ENCODE measurements around the gene LHFPL6. TPM values are rescaled to one million over a fixed set of nuclear protein-coding genes. Genes with fewer than 3 reads are reported as not detected.

The LHFPL6 gene
- polyA plus RNA-seq, 3 donors, result 0.14 to 0.59 (median 0.46) TPM

GRCh38 chr13:39559847-39560246 is 43.1 kb downstream of the LHFPL6 start:
- Mint-ChIP-seq H3K27ac (no peak overlapping the region), H3K27me3 (ENCODE audit: low read depth in 3 of 3) (peaks cover 0 to 3% (median 3%) of the 10 kb centered on the region in 3 donors), H3K36me3 (no peaks in the 10 kb centered on the region), H3K4me1 (no peaks in the 10 kb centered on the region), H3K4me3 (no peak overlapping the region), H3K9me3 (peaks cover 1 to 15% (median 9%) of the 10 kb centered on the region in 7 donors)
- Histone ChIP-seq H3K4me2 (replicated peaks; ENCODE audit: extremely low read depth, low read length, poor library complexity, severe bottlenecking) (no peak overlapping the region), H3K27me3 (ENCODE audit: control insufficient read depth in 2 of 2, insufficient read depth in 2 of 2, low read length in 2 of 2) (no peaks in the 10 kb centered on the region), H2AFZ (ENCODE audit: insufficient read depth, low read depth, low read length, poor library complexity, severe bottlenecking) (no peak overlapping the region), H3K36me3 (replicated peaks in 1 of 2; ENCODE audit: control insufficient read depth in 1 of 2, insufficient read depth in 2 of 2, low read length in 2 of 2) (no peaks in the 10 kb centered on the region), H3K9ac (ENCODE audit: insufficient read depth, low read length, poor library complexity, severe bottlenecking) (no peak overlapping the region), H3K4me3 (replicated peaks in 1 of 3; ENCODE audit: low read depth in 2 of 3, low read length in 3 of 3) (no peak overlapping the region), H3K27ac (ENCODE audit: low read depth in 1 of 2, low read length in 2 of 2) (no peak overlapping the region), H3K9me3 (replicated peaks in 1 of 2; ENCODE audit: control insufficient read depth in 1 of 2, insufficient read depth in 1 of 2, low read length in 2 of 2) (peaks cover 0 to 7% of the 10 kb centered on the region in 2 donors), H3K4me1 (ENCODE audit: control insufficient read depth in 1 of 2, insufficient read depth in 2 of 2, low read length in 2 of 2) (no peaks in the 10 kb centered on the region), H4K20me1 (ENCODE audit: insufficient read depth, low read length) (no peaks in the 10 kb centered on the region), H3K79me2 (ENCODE audit: insufficient read depth, low read length) (no peaks in the 10 kb centered on the region)
- 100% methylated on average over 1 of the region's 3 CpGs for WGBS (ENCODE audit: insufficient coverage)
- intact Hi-C loops (cut with micrococcal nuclease), result no loop called here
- no peak for TF ChIP-seq CTCF (IDR thresholded peaks at IDR 0.05)
- DNase-seq, result no peak

DNA sequence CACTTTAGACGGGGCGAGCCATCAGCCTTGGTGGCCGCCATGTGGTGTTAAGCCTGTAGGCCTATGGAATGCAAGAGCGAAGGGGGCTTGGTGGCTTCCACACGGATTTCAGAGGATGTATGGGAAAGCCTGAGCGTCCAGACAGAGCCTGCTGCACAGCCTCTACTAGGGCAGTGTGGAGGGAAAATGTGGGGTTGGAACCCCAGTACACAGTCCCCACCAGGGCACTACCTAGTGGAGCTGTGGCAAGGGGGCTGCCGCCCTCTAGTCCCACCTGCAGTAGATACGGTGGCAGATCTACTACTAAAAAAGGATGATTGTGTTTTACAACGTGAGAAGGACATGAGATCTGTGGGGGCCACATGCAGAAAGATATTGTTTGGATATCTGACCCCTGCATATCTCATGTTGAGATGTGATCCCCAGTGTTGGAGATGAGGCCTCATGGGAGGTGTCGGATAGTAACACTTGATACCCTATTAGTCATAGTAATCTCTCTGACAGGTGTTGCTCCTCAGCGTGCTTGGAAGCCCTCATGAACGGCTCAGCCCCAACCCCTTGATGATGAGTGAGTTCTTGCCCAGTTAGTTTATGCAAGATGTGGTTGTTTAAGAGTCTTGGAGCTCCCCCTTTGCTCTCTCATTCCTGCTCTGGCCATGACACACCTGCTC is 45.6 kb downstream of the LHFPL6 start:
- Histone ChIP-seq H3K27me3 (ENCODE audit: control insufficient read depth in 2 of 2, insufficient read depth in 2 of 2, low read length in 2 of 2) (no peaks in the 10 kb centered on the region), H3K4me3 (replicated peaks in 1 of 3; ENCODE audit: low read depth in 2 of 3, low read length in 3 of 3) (no peak overlapping the region), H4K20me1 (ENCODE audit: insufficient read depth, low read length) (no peaks in the 10 kb centered on the region), H3K4me1 (ENCODE audit: control insufficient read depth in 1 of 2, insufficient read depth in 2 of 2, low read length in 2 of 2) (no peaks in the 10 kb centered on the region), H3K4me2 (replicated peaks; ENCODE audit: extremely low read depth, low read length, poor library complexity, severe bottlenecking) (no peak overlapping the region), H3K9ac (ENCODE audit: insufficient read depth, low read length, poor library complexity, severe bottlenecking) (no peak overlapping the region), H2AFZ (ENCODE audit: insufficient read depth, low read depth, low read length, poor library complexity, severe bottlenecking) (no peak overlapping the region), H3K9me3 (replicated peaks in 1 of 2; ENCODE audit: control insufficient read depth in 1 of 2, insufficient read depth in 1 of 2, low read length in 2 of 2) (peaks cover 0 to 7% of the 10 kb centered on the region in 2 donors), H3K79me2 (ENCODE audit: insufficient read depth, low read length) (no peaks in the 10 kb centered on the region), H3K36me3 (replicated peaks in 1 of 2; ENCODE audit: control insufficient read depth in 1 of 2, insufficient read depth in 2 of 2, low read length in 2 of 2) (no peaks in the 10 kb centered on the region), H3K27ac (ENCODE audit: low read depth in 1 of 2, low read length in 2 of 2) (no peak overlapping the region)
- Mint-ChIP-seq H3K4me1 (no peaks in the 10 kb centered on the region), H3K4me3 (no peak overlapping the region), H3K27ac (no peak overlapping the region), H3K36me3 (no peaks in the 10 kb centered on the region), H3K27me3 (ENCODE audit: low read depth in 3 of 3) (peaks cover 0 to 3% (median 3%) of the 10 kb centered on the region in 3 donors), H3K9me3 (peaks cover 1 to 15% (median 9%) of the 10 kb centered on the region in 7 donors)
- DNase-seq, result no peak
- 92% methylated on average over 9 of the region's 12 CpGs for WGBS (ENCODE audit: insufficient coverage)
- TF ChIP-seq CTCF (IDR thresholded peaks at IDR 0.05), result no peak
- intact Hi-C loops (cut with micrococcal nuclease), result no loop called here

Data from CD14-positive monocyte (primary cell).